WI38 (cell line): ENCODE results near the gene LAMA3.

ENCODE experiments used
- H3K4me3 ChIP-seq: 2 replicates; pipeline ENCODE4 v1.5.1; 2011; ENCODE audit warnings: low read depth, mild to moderate bottlenecking, control low read depth, low read length
- TF ChIP-seq, protein P1 (sequence below): IDR thresholded peaks from 2 replicates; pipeline ENCODE4 v1.5.1; 2012; ENCODE audit warnings: low read depth, mild to moderate bottlenecking, control low read depth, low read length

Gene LAMA3

DNA sequence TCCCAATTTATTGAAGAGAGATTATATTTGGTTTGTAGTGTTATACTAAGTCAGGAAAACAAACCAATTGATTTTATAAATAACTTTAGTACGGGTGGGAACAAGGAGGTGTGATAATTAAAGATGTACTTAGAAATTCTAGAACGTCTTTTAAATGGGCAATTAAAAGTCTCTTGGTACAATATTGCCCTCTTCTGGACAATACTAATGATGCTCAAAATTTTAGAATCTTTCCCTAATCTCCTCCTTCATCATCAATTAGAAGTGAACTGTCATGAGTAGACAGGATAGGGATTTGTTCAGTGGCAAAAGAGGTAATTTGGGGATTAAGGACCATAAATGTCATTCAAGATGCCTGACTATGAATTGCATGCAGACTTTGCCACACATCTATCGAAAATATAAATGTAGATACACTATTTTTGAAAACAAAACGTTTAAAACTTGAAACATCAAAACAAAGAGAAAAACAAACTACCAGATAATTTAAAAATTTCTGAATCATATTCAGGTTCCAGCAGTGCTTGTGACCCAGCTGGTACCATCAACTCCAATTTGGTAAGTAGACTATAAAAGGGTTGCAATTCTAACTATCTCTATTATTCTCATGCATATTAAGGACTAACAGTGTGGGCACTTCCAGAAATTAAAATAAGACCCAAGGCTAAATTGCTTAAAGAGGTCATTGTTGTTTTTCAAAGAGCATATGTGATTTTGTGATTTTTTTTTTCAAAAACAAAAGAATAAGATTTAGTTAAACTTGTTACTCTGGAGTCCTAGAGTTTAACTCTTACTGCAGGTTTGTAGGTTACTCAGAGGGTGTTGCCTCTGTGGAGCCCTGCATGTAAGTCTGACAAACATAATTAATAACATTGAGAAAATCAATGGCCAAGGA, 123.5 kb downstream of the LAMA3 start:
- TF ChIP-seq, protein P1, sequence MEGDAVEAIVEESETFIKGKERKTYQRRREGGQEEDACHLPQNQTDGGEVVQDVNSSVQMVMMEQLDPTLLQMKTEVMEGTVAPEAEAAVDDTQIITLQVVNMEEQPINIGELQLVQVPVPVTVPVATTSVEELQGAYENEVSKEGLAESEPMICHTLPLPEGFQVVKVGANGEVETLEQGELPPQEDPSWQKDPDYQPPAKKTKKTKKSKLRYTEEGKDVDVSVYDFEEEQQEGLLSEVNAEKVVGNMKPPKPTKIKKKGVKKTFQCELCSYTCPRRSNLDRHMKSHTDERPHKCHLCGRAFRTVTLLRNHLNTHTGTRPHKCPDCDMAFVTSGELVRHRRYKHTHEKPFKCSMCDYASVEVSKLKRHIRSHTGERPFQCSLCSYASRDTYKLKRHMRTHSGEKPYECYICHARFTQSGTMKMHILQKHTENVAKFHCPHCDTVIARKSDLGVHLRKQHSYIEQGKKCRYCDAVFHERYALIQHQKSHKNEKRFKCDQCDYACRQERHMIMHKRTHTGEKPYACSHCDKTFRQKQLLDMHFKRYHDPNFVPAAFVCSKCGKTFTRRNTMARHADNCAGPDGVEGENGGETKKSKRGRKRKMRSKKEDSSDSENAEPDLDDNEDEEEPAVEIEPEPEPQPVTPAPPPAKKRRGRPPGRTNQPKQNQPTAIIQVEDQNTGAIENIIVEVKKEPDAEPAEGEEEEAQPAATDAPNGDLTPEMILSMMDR: no peak
- H3K4me3 ChIP-seq: no peak overlapping the region

DNA sequence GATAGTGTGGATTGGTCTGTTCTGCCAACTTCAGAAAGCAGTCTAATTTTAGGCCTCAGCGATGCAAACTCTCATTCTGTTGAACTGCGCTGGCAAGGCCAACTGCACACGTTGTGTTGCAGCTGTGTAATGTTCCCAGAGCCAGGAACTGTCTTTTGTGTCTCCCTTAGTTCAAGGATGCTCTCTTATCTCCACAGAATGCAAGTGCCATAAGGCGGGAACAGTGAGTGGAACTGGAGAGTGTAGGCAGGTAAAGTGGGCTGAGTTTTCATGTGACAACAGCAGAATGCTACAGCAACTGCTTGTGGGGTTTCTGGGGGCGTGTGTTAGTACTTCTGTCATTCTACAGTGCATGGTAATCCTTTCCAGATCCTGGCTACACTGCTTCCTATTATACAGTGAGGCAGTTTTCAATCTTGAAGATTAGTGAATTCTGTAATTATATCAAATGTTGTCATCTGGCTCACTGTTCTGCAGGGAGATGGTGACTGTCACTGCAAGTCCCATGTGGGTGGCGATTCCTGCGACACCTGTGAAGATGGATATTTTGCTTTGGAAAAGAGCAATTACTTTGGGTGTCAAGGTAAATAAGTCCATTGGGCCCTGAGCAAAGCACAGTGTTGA, 125.8 kb downstream of the LAMA3 start:
- no peak overlapping the region for H3K4me3 ChIP-seq
- TF ChIP-seq, protein P1: no peak

DNA sequence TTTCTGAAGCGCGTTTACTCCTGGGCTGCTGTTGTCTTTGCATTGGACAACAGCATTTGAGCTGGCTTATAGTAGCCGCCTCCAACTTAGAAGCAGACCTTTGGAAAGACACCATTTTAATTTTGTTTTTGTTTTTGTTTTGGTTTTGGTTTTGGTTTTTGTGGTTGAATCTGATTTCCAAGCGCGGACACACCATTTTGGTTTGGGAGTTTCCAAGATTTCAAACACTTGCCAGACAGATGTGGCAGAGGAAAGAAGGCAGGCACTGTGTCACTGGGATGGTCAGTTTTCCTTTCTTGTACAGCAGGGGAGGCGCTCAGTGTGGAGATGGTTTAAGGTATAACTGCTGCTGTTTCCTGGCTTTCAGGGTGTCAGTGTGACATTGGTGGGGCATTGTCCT, 126.8 kb downstream of the LAMA3 start:
- TF ChIP-seq, protein P1: no peak
- no peak overlapping the region for H3K4me3 ChIP-seq

DNA sequence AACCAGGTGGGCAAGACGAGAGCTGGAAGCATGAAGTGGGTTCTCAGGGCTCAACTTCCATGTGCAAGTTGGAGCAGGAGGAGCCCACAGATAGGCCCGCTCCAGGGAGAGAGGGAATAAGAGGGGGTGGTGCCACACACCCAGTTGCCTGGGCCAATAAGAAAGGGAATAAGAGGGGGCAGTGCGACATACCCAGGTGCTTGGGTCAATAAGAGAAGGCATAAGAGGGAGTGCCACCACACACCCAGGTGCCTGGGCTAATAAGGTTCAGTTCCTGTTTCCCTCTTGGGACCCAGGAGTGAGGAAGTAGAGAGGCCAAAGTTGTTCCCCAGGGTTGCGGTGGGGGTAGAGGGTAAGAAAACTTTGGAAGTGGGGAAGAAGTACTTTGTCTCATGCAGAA, 127.5 kb downstream of the LAMA3 start:
- no peak overlapping the region for H3K4me3 ChIP-seq
- TF ChIP-seq, protein P1: no peak

DNA sequence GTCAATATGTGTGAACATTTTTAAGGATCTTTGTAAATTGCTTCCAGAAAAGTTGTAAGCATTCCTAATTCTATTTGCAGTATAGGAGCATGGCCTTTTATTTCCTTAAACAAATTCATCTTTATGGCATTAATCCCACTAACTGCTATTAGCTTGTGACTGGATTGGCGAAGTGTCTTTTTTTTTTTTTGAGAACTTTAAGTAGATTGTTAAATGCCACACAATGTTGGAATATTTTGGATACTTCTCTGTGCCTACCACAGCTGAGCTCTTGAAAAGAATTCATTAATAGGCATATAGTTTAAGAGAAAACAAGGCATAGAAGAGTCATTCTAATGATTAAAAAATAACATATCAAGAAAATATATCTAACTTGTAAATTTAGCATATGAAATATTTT, 129.7 kb downstream of the LAMA3 start:
- H3K4me3 ChIP-seq: no peak overlapping the region
- TF ChIP-seq, protein P1: no peak

DNA sequence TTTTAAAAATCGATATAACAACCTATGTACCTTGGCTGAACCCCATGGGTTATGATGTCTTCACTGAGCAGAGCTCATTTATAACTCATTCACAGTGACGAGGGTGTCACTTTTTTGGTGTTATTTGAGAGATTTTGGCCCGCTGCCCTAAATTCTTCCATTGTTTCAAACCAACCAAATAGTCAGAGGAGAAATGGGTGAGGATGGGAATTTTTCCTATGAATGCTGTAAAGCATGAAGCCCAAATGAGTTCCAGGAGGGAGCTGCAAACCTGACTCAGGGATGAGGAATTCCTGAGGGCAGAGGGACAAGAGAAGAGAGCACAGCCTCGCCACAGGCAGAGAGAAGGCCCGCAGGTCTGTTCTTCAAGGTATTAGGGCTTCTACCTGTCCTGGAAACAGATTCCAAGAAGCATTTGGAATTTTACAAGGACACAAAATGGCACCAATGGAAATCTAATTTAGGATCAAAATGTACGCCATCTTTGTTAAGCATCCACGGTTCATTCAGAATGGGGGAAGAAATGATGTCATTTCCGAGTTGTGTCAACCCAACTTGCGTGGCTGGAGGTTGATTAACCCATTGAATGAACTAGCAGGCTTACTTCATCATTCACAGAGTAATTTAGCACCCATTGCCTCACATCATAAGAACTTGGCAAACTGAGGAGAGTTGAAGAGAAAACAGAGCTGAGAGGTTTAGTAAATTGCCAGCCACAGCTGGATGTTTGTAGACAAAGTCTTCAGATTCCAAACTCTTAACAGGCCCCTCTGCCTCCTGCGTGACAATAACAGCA, 133.5 kb downstream of the LAMA3 start:
- no peak overlapping the region for H3K4me3 ChIP-seq
- TF ChIP-seq, protein P1: no peak

DNA sequence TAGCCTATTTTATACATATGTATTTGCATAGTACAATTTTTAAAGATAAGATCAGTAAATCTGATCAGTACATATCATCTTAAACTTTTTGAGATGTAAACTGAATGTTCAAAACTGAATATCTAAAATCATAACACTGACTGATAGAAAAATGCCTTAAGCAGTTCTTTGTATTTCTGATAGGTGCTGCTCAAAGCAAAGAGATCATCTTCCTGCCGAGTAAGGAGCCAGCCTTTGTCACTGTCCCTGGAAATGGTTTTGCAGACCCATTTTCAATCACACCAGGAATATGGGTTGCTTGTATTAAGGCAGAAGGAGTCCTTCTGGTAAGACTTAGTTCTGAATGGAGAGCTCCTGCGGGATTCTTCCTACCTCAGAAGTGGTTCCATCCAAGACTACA, 135.0 kb downstream of the LAMA3 start:
- TF ChIP-seq, protein P1: no peak
- no peak overlapping the region for H3K4me3 ChIP-seq
